Lower lobe of right lung (tissue), 2 donors: ENCODE measurements around the gene OPRM1. TPM values are rescaled to one million over a fixed set of nuclear protein-coding genes. Genes with fewer than 3 reads are reported as not detected.

ENCODE experiments used
- ATAC-seq, 2 donors: fragments of 200-7000 bp; cut with Tn5 transposase; one replicate each; pipeline ENCODE4 v1.9.1; 2020 to 2022; ENCODE audit warnings: mild to moderate bottlenecking in 2 of 2, moderate library complexity in 2 of 2
- DNase-seq: peaks from one replicate; pipeline ENCODE4 v3.0.0-alpha.2; 2020
- H3K27ac ChIP-seq: fragments of 200-600 bp; one replicate; pipeline ENCODE4 v1.8.0; 2022
- H3K27me3 ChIP-seq: fragments of 200-600 bp; one replicate; pipeline ENCODE4 v1.8.0; 2022; ENCODE audit warnings: low read depth
- H3K36me3 ChIP-seq: fragments of 200-600 bp; one replicate; pipeline ENCODE4 v1.8.0; 2022; ENCODE audit warnings: mild to moderate bottlenecking
- H3K4me1 ChIP-seq: fragments of 200-600 bp; one replicate; pipeline ENCODE4 v1.8.0; 2022
- H3K4me3 ChIP-seq: fragments of 200-600 bp; one replicate; pipeline ENCODE4 v1.8.0; 2022; ENCODE audit warnings: mild to moderate bottlenecking
- H3K9me3 ChIP-seq: fragments of 200-600 bp; one replicate; pipeline ENCODE4 v1.8.0; 2022
- CTCF ChIP-seq: fragments of 200-600 bp; IDR thresholded peaks from one replicate; pipeline ENCODE4 v1.8.0; 2022; ENCODE audit warnings: antibody characterized with exemption, mild to moderate bottlenecking
- intact Hi-C: fragments of 100-400 bp; cut with DNase I; formaldehyde crosslinking; loops from one replicate; pipeline ENCODE4 v1.11.0; 2022
- total RNA-seq: library from RNA; stranded (reverse); fragmentation: NEBNext Ultra II Directional; extraction: Animal tissue kit (Norgen Biotek cat#: 25700); gene quantifications from one replicate; pipeline ENCODE4 v1.2.1, GENCODE V29; 2021
- donor health status: DM: no; HTN: yes; CAD: no; lungs with severe emphysema.

OPRM1 gene
- total RNA-seq, 1 donor from 2014 or later = not detected

GRCh38 chr6:154232013-154232910 lies 193.2 kb downstream of the OPRM1 start:
- Histone ChIP-seq H3K4me3 (no peak overlapping the region), H3K36me3 (no peaks in the 10 kb centered on the region), H3K27me3 (no peaks in the 10 kb centered on the region), H3K4me1 (no peaks in the 10 kb centered on the region), H3K27ac (no peak overlapping the region), H3K9me3 (no peaks in the 10 kb centered on the region)
- no peak for TF ChIP-seq CTCF
- ATAC-seq (no peak), DNase-seq (no peak)
- intact Hi-C loops = no loop called here

- DNase-seq (no peak), ATAC-seq (no peak)
- H3K36me3 ChIP-seq = no peaks in the 10 kb centered on the region
- no peak overlapping the region for H3K4me3 ChIP-seq
- H3K4me1 ChIP-seq = no peaks in the 10 kb centered on the region
- TF ChIP-seq CTCF = no peak
- no peaks in the 10 kb centered on the region for H3K9me3 ChIP-seq
- intact Hi-C loops = no loop called here
- H3K27ac ChIP-seq = no peak overlapping the region
- no peaks in the 10 kb centered on the region for H3K27me3 ChIP-seq
Measured at GRCh38 chr6:154233383-154233782, 194.3 kb downstream of the OPRM1 start.

- DNase-seq (no peak), ATAC-seq (peak in 1 of 2 donors; percentile 61)
- Histone ChIP-seq H3K27ac (no peak overlapping the region), H3K4me1 (no peaks in the 10 kb centered on the region), H3K9me3 (no peaks in the 10 kb centered on the region), H3K36me3 (no peaks in the 10 kb centered on the region), H3K4me3 (no peak overlapping the region), H3K27me3 (no peaks in the 10 kb centered on the region)
- intact Hi-C loops = no loop called here
- no peak for TF ChIP-seq CTCF
Measured at GRCh38 chr6:154234019-154234772, 195.2 kb downstream of the OPRM1 start.

DNA sequence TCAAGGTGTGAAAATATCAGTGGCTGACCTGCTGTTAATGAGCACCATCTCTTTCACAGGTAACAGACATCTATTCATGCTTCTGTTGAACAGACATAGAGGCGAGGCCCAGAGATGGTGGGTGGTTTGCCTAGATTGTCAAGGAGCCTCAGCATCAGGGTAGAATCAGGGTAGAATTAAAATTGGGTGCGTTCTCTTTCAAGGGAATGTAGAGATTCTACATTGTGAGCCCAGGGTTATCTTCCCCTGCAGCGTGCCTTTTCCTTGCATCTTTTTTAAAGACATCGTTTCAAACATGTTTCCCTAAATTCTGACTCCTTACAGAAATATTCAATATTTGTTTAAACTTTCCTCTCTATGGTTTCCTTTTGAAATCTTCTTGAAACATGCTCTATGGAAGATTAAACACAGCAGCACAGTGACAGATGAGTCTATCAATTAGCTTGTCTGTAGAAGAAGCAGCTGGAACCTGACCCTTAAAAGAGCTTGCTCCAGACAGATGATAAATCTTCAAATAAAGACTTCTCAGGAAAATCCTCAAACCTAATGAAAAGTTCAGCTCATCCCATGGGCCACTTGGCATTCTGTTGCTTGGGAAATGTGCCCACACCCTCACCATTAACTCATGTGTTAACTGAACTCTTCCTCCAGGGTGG lies 197.7 kb downstream of the OPRM1 start:
- DNase-seq (no peak), ATAC-seq (no peak)
- Histone ChIP-seq H3K36me3 (no peaks in the 10 kb centered on the region), H3K27ac (no peak overlapping the region), H3K27me3 (no peaks in the 10 kb centered on the region), H3K4me1 (no peaks in the 10 kb centered on the region), H3K4me3 (no peak overlapping the region), H3K9me3 (no peaks in the 10 kb centered on the region)
- TF ChIP-seq CTCF = no peak
- intact Hi-C loops = no loop called here

DNA sequence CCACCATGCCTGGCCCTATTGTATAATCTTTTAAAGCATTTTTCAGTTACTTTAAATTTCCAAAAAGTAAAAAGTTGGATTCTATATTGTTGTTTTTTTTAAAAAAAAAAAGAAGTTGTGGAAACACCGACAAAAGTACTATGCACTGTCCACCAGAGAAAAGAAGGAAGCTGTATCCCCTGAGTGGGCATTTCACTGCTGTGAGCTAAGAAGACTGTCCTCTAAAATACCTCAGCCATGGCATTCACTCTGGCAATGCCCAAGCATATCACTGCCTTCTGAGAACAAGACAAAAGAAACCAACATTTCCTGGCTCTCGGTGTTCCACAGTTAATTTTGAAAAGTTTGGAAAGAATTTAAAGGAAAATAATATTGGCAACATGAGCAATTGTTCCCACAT lies 199.8 kb downstream of the OPRM1 start:
- Histone ChIP-seq H3K27ac (no peak overlapping the region), H3K27me3 (no peaks in the 10 kb centered on the region), H3K4me3 (no peak overlapping the region), H3K4me1 (no peaks in the 10 kb centered on the region), H3K36me3 (no peaks in the 10 kb centered on the region), H3K9me3 (no peaks in the 10 kb centered on the region)
- DNase-seq = no peak
- no peak for ATAC-seq
- intact Hi-C loops = no loop called here
- TF ChIP-seq CTCF = no peak
